Adrenal gland (tissue), 5 donors: Measurements from ENCODE around the gene CRYBA1.

Source experiments
- POLR2A ChIP-seq, 2 donors: fragments of 450-650 bp; IDR thresholded peaks; one replicate each; pipeline ENCODE4 v1.6.1; 2017; ENCODE audit warnings: antibody characterized with exemption in 2 of 2, mild to moderate bottlenecking in 2 of 2, moderate library complexity in 1 of 2
- TF ChIP-seq, protein P1 (sequence below), 6 experiments: fragments of 450-650 bp in 4 of 6; fragments of 200-600 bp in 2 of 6; sonication (generic) in 1 of 6; IDR thresholded peaks; 1 replicate in 5 of 6; 2 replicates in 1 of 6; pipeline versions ENCODE4 v1.5.1 to v1.8.0; 2016 to 2021; ENCODE audit warnings: antibody characterized with exemption in 6 of 6, mild to moderate bottlenecking in 2 of 6, moderate library complexity in 1 of 6
- donor health status: DM: no; HTN: no; CAD: no.

GRCh38 chr17:29240968-29241963, 5.4 kb upstream of the CRYBA1 start:
- TF ChIP-seq, protein P1, sequence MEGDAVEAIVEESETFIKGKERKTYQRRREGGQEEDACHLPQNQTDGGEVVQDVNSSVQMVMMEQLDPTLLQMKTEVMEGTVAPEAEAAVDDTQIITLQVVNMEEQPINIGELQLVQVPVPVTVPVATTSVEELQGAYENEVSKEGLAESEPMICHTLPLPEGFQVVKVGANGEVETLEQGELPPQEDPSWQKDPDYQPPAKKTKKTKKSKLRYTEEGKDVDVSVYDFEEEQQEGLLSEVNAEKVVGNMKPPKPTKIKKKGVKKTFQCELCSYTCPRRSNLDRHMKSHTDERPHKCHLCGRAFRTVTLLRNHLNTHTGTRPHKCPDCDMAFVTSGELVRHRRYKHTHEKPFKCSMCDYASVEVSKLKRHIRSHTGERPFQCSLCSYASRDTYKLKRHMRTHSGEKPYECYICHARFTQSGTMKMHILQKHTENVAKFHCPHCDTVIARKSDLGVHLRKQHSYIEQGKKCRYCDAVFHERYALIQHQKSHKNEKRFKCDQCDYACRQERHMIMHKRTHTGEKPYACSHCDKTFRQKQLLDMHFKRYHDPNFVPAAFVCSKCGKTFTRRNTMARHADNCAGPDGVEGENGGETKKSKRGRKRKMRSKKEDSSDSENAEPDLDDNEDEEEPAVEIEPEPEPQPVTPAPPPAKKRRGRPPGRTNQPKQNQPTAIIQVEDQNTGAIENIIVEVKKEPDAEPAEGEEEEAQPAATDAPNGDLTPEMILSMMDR (IDR thresholded peaks at IDR 0.05) = no peak
- TF ChIP-seq POLR2A (IDR thresholded peaks at IDR 0.05) = no peak
